Measurements from ENCODE around the gene KRT1.
"Not testable (repeated sequence)": the region's sequence is repeated elsewhere in the genome, so short reads cannot be mapped to it uniquely, and the experiment has no call there.

The KRT1 gene

GRCh38 chr12:52682938-52683574 lies 2.8 kb upstream of the KRT1 start:
- no peak for DNase-seq
- TF ChIP-seq GATA1 (IDR thresholded peaks at IDR 0.05; ENCODE audit: low read depth, low read length) (no peak), POLR2A (IDR thresholded peaks at IDR 0.05; ENCODE audit: low read length) (no peak)

GRCh38 chr12:52682381-52682660 lies 2.1 kb upstream of the KRT1 start:
- no peak for TF ChIP-seq POLR2A (IDR thresholded peaks at IDR 0.05; ENCODE audit: low read length)
- no peak for TF ChIP-seq GATA1 (IDR thresholded peaks at IDR 0.05; ENCODE audit: low read depth, low read length)
- DNase-seq, result no peak

- DNase-seq, result no peak
- TF ChIP-seq POLR2A (IDR thresholded peaks at IDR 0.05; ENCODE audit: low read length) (no peak), GATA1 (IDR thresholded peaks at IDR 0.05; ENCODE audit: low read depth, low read length) (no peak)
These were observed 1.5 kb upstream of the KRT1 start for GRCh38 chr12:52681526-52682380.

- no peak for DNase-seq
- TF ChIP-seq GATA1 (IDR thresholded peaks at IDR 0.05; ENCODE audit: low read depth, low read length) (no peak), POLR2A (IDR thresholded peaks at IDR 0.05; ENCODE audit: low read length) (no peak)
These were observed 332 bp downstream of the KRT1 start for GRCh38 chr12:52679875-52680274.

GRCh38 chr12:52677671-52678070 lies 2.5 kb downstream of the KRT1 start:
- no peak for DNase-seq
- TF ChIP-seq GATA1 (IDR thresholded peaks at IDR 0.05; ENCODE audit: low read depth, low read length), result no peak
- no peak for TF ChIP-seq POLR2A (IDR thresholded peaks at IDR 0.05; ENCODE audit: low read length)

GRCh38 chr12:52677126-52677525 lies 3.1 kb downstream of the KRT1 start:
- TF ChIP-seq POLR2A (IDR thresholded peaks at IDR 0.05; ENCODE audit: low read length), result no peak
- TF ChIP-seq GATA1 (IDR thresholded peaks at IDR 0.05; ENCODE audit: low read depth, low read length), result no peak
- no peak for DNase-seq

- no peak for TF ChIP-seq POLR2A (IDR thresholded peaks at IDR 0.05; ENCODE audit: low read length)
- no peak for TF ChIP-seq GATA1 (IDR thresholded peaks at IDR 0.05; ENCODE audit: low read depth, low read length)
- no peak for DNase-seq
These were observed 4.0 kb downstream of the KRT1 start for GRCh38 chr12:52676163-52676562.

GRCh38 chr12:52675301-52675701 lies 4.9 kb downstream of the KRT1 start:
- TF ChIP-seq GATA1 (IDR thresholded peaks at IDR 0.05; ENCODE audit: low read depth, low read length) (no peak), POLR2A (IDR thresholded peaks at IDR 0.05; ENCODE audit: low read length) (no peak)
- no peak for DNase-seq

- TF ChIP-seq GATA1 (IDR thresholded peaks at IDR 0.05; ENCODE audit: low read depth, low read length) (no peak), POLR2A (IDR thresholded peaks at IDR 0.05; ENCODE audit: low read length) (no peak)
- no peak for DNase-seq
These were observed 5.8 kb downstream of the KRT1 start for GRCh38 chr12:52674433-52674775.

GRCh38 chr12:52673713-52674432 lies 6.3 kb downstream of the KRT1 start:
- DNase-seq, result no peak
- TF ChIP-seq GATA1 (IDR thresholded peaks at IDR 0.05; ENCODE audit: low read depth, low read length) (no peak), POLR2A (IDR thresholded peaks at IDR 0.05; ENCODE audit: low read length) (no peak)

- no peak for TF ChIP-seq GATA1 (IDR thresholded peaks at IDR 0.05; ENCODE audit: low read depth, low read length)
- no peak for TF ChIP-seq POLR2A (IDR thresholded peaks at IDR 0.05; ENCODE audit: low read length)
- DNase-seq, result no peak
These were observed 7.0 kb downstream of the KRT1 start for GRCh38 chr12:52673217-52673616.

GRCh38 chr12:52672321-52672933 lies 7.8 kb downstream of the KRT1 start:
- no peak for DNase-seq
- TF ChIP-seq GATA1 (IDR thresholded peaks at IDR 0.05; ENCODE audit: low read depth, low read length) (no peak), POLR2A (IDR thresholded peaks at IDR 0.05; ENCODE audit: low read length) (no peak)

GRCh38 chr12:52670961-52671360 lies 9.2 kb downstream of the KRT1 start:
- no peak for TF ChIP-seq POLR2A (IDR thresholded peaks at IDR 0.05; ENCODE audit: low read length)
- TF ChIP-seq GATA1 (IDR thresholded peaks at IDR 0.05; ENCODE audit: low read depth, low read length), result no peak
- DNase-seq, result no peak

GRCh38 chr12:52670506-52670905 lies 9.7 kb downstream of the KRT1 start:
- TF ChIP-seq POLR2A (IDR thresholded peaks at IDR 0.05; ENCODE audit: low read length) (no peak), GATA1 (IDR thresholded peaks at IDR 0.05; ENCODE audit: low read depth, low read length) (no peak)

GRCh38 chr12:52669941-52670340 lies 10.3 kb downstream of the KRT1 start:
- DNase-seq, result not testable (repeated sequence)

More at GRCh38 chr12:52670506-52670905, 9.7 kb downstream of the KRT1 start:
- no peak for DNase-seq

Measured in erythroblast (primary cell).